Cardiac fibroblast (primary cell): ENCODE results near the gene GABRG3.

ENCODE experiments used
- DNase-seq, 2 donors: peaks; one replicate each; pipeline versions ENCODE4 v3.0.0 to v3.0.0-alpha.2; 2010; ENCODE audit warnings: low read depth in 2 of 2
- H3K4me3 ChIP-seq, 2 donors: replicated peaks in 1 of 2; 1 replicate in 1 of 2; 2 replicates in 1 of 2; pipeline ENCODE4 v1.5.1; 2011; ENCODE audit warnings: low read depth in 2 of 2, low read length in 2 of 2, mild to moderate bottlenecking in 2 of 2, moderate library complexity in 1 of 2
- CTCF ChIP-seq: IDR thresholded peaks from one replicate; pipeline ENCODE4 v1.5.1; 2011; ENCODE audit warnings: low read depth, mild to moderate bottlenecking, low read length, inconsistent platforms

Gene GABRG3

GRCh38 chr15:27042230-27042629 is 71.2 kb downstream of the GABRG3 start:
- no peak for DNase-seq
- TF ChIP-seq CTCF = no peak
- no peak overlapping the region for H3K4me3 ChIP-seq

- no peak for DNase-seq
- TF ChIP-seq CTCF = no peak
- H3K4me3 ChIP-seq = no peak overlapping the region
Observed at GRCh38 chr15:27042646-27043045, 71.7 kb downstream of the GABRG3 start.

- no peak for DNase-seq
- TF ChIP-seq CTCF = no peak
- H3K4me3 ChIP-seq = no peak overlapping the region
Observed at GRCh38 chr15:27043770-27044169, 72.8 kb downstream of the GABRG3 start.

GRCh38 chr15:27045796-27046195 is 74.8 kb downstream of the GABRG3 start:
- TF ChIP-seq CTCF = no peak

GRCh38 chr15:27046880-27047279 is 75.9 kb downstream of the GABRG3 start:
- no peak for TF ChIP-seq CTCF
- no peak for DNase-seq
- H3K4me3 ChIP-seq = no peak overlapping the region

More at GRCh38 chr15:27045796-27046195, 74.8 kb downstream of the GABRG3 start:
- no peak for DNase-seq
- no peak overlapping the region for H3K4me3 ChIP-seq

GRCh38 chr15:27050163-27050562 is 79.2 kb downstream of the GABRG3 start:
- TF ChIP-seq CTCF = no peak
- H3K4me3 ChIP-seq = no peak overlapping the region
- DNase-seq = no peak

GRCh38 chr15:27054426-27054825 is 83.4 kb downstream of the GABRG3 start:
- TF ChIP-seq CTCF = no peak
- no peak for DNase-seq
- no peak overlapping the region for H3K4me3 ChIP-seq
